HEK293 (cell line): ENCODE data around the gene LIN37.

Experiments
- CTCF ChIA-PET: fragments of 350-600 bp; formaldehyde crosslinking; extraction: SDS; loops from one replicate; lab custom pipeline; 2021; ENCODE audit warnings: antibody characterized with exemption; lab: Yijun Ruan, JAX
- POLR2A ChIA-PET: fragments of 300-600 bp; formaldehyde crosslinking; extraction: SDS; loops from one replicate; lab custom pipeline; 2020; ENCODE audit warnings: antibody characterized with exemption, inconsistent platforms; lab: Yijun Ruan, JAX
- H3K27ac ChIP-seq: fragments of 200-500 bp; sonication (Bioruptor generic); 2 replicates; pipeline ENCODE4 v1.5.1; 2014; ENCODE audit warnings: low read depth, low read length, control low read depth, inconsistent platforms; ENCODE audit errors: extremely low read depth
- H3K36me3 ChIP-seq, 2 experiments: fragments of 200-500 bp in 1 of 2; sonication (Bioruptor generic) in 1 of 2; 1 replicate in 1 of 2; 2 replicates in 1 of 2; pipeline ENCODE4 v1.5.1; 2014 to 2017; ENCODE audit warnings: inconsistent platforms in 2 of 2, low read length in 2 of 2; ENCODE audit not compliant: control insufficient read depth in 2 of 2, insufficient read depth in 1 of 2
- H3K4me1 ChIP-seq: fragments of 200-500 bp; sonication (Bioruptor generic); 2 replicates; pipeline ENCODE4 v1.5.1; 2014; ENCODE audit warnings: mild to moderate bottlenecking, low read length, inconsistent platforms; ENCODE audit not compliant: control insufficient read depth, insufficient read depth
- H3K4me3 ChIP-seq: 2 replicates; pipeline ENCODE4 v1.5.1; 2011; ENCODE audit warnings: low read depth, mild to moderate bottlenecking, control low read depth, low read length, moderate library complexity
- H3K9me3 ChIP-seq: fragments of 200-500 bp; sonication (Bioruptor generic); 2 replicates; pipeline ENCODE4 v1.5.1; 2014; ENCODE audit warnings: low read depth, low read length, inconsistent platforms; ENCODE audit not compliant: control insufficient read depth, insufficient read depth
- GLI4 ChIP-seq: fragments of 450-650 bp; formaldehyde crosslinking; IDR thresholded peaks from 2 replicates; pipeline ENCODE4 v1.5.1; 2016; ENCODE audit warnings: missing biosample characterization, missing genetic modification characterization
- HOXD13 ChIP-seq: sonication (generic); formaldehyde crosslinking; IDR thresholded peaks from 2 replicates; pipeline ENCODE4 v1.8.0; 2022; ENCODE audit warnings: missing genetic modification reagents, borderline replicate concordance
- KLF10 ChIP-seq: fragments of 450-650 bp; IDR thresholded peaks from 2 replicates; pipeline ENCODE4 v1.5.1; 2018; ENCODE audit warnings: missing biosample characterization, mild to moderate bottlenecking, missing genetic modification characterization
- KLF16 ChIP-seq: fragments of 450-650 bp; formaldehyde crosslinking; IDR thresholded peaks from 2 replicates; pipeline ENCODE4 v1.5.1; 2017; ENCODE audit warnings: missing biosample characterization, missing genetic modification characterization
- KLF17 ChIP-seq: fragments of 450-650 bp; formaldehyde crosslinking; IDR thresholded peaks from 2 replicates; pipeline ENCODE4 v1.5.1; 2016; ENCODE audit warnings: missing biosample characterization, missing genetic modification characterization
- REST ChIP-seq: fragments of 450-650 bp; formaldehyde crosslinking; IDR thresholded peaks from 2 replicates; pipeline ENCODE4 v1.5.1; 2016; ENCODE audit warnings: missing biosample characterization, missing genetic modification characterization
- ZBTB8A ChIP-seq: fragments of 450-650 bp; formaldehyde crosslinking; IDR thresholded peaks from 2 replicates; pipeline ENCODE4 v1.5.1; 2016; ENCODE audit warnings: missing biosample characterization, missing genetic modification characterization
- ZNF155 ChIP-seq: fragments of 450-650 bp; formaldehyde crosslinking; IDR thresholded peaks from 2 replicates; pipeline ENCODE4 v1.5.1; 2016; ENCODE audit warnings: missing biosample characterization, missing genetic modification characterization
- ZNF18 ChIP-seq: fragments of 450-650 bp; formaldehyde crosslinking; IDR thresholded peaks from 2 replicates; pipeline ENCODE4 v1.5.1; 2016; ENCODE audit warnings: missing biosample characterization, missing genetic modification characterization
- ZNF214 ChIP-seq: fragments of 450-650 bp; formaldehyde crosslinking; IDR thresholded peaks from 2 replicates; pipeline ENCODE4 v1.5.1; 2017; ENCODE audit warnings: missing biosample characterization, mild to moderate bottlenecking, missing genetic modification characterization, borderline replicate concordance
- ZNF280C ChIP-seq: fragments of 450-650 bp; formaldehyde crosslinking; IDR thresholded peaks from 2 replicates; pipeline ENCODE4 v1.5.1; 2016; ENCODE audit warnings: missing biosample characterization, missing genetic modification characterization
- ZNF391 ChIP-seq: fragments of 450-650 bp; formaldehyde crosslinking; IDR thresholded peaks from 2 replicates; pipeline ENCODE4 v1.5.1; 2016; ENCODE audit warnings: low read depth, missing biosample characterization, missing genetic modification characterization, borderline replicate concordance
- ZNF518A ChIP-seq: fragments of 450-650 bp; formaldehyde crosslinking; conservative IDR thresholded peaks from 2 replicates; pipeline ENCODE4 v1.5.1; 2016; ENCODE audit warnings: low read depth, missing biosample characterization, missing genetic modification characterization
- ZNF529 ChIP-seq: fragments of 450-650 bp; formaldehyde crosslinking; IDR thresholded peaks from 2 replicates; pipeline ENCODE4 v1.5.1; 2017; ENCODE audit warnings: missing genetic modification characterization, missing biosample characterization; ENCODE audit not compliant: insufficient replicate concordance
- ZNF701 ChIP-seq: fragments of 450-650 bp; formaldehyde crosslinking; IDR thresholded peaks from 2 replicates; pipeline ENCODE4 v1.5.1; 2016; ENCODE audit warnings: missing biosample characterization, missing genetic modification characterization

The LIN37 gene

GRCh38 chr19:35703343-35703742, 45.0 kb upstream of the LIN37 start:
- Histone ChIP-seq H3K27ac (no peak overlapping the region), H3K36me3 (no peaks in the 10 kb centered on the region; a peak in 1 of 3 replicates), H3K4me1 (peaks cover 6% of the 10 kb centered on the region), H3K9me3 (no peaks in the 10 kb centered on the region)
- ChIA-PET CTCF (interaction anchor here (0.6 to 5.7 kb wide), 14 partner anchors 9 to 576 kb away, joined by 3 to 46 read pairs (median 4); partner anchors contain the start of gene COX6B1), POLR2A (interaction anchor here (1.0 to 2.6 kb wide), 20 partner anchors 9 to 1668 kb away, joined by 3 to 38 read pairs (median 5); partner anchors contain the start of genes COX6B1, LIN37, PSENEN and U2AF1L4)
- no peak for TF ChIP-seq ZNF529 (tag by site-specific recombination)
- peak; percentile 96 for TF ChIP-seq KLF10 (tag by site-specific recombination)
- TF ChIP-seq, all 188 proteins: peak for 1
- no peak overlapping the region for H3K4me3 ChIP-seq

GRCh38 chr19:35704218-35704617, 44.2 kb upstream of the LIN37 start, which contains the start of gene ZBTB32:
Gene ZBTB32, plus strand, starts transcription at chr19:35704558. Its CDS starts 10,069 bp downstream, at chr19:35714627.
- Histone ChIP-seq H3K4me1 (peaks cover 6% of the 10 kb centered on the region), H3K36me3 (no peaks in the 10 kb centered on the region; a peak in 1 of 3 replicates), H3K27ac (no peak within 1 kb of the TSS), H3K9me3 (no peaks in the 10 kb centered on the region), H3K4me3 (no peak within 1 kb of the TSS)
- TF ChIP-seq ZNF280C (tag by site-specific recombination) (no peak), REST (tag by site-specific recombination) (peak; percentile 98), ZNF701 (tag by site-specific recombination) (no peak)
- POLR2A ChIA-PET, result interaction anchor here (1.4 kb wide), 1 partner anchor 9 kb away, joined by 3 read pairs; no protein-coding TSS in a partner anchor
- CTCF ChIA-PET, result interaction anchor here (0.6 to 5.7 kb wide), 7 partner anchors 8 to 416 kb away, joined by 3 to 46 read pairs (median 4); no protein-coding TSS in a partner anchor

GRCh38 chr19:35708391-35708790, 40.0 kb upstream of the LIN37 start:
- POLR2A ChIA-PET, result interaction anchor here (0.7 to 1.4 kb wide), 6 partner anchors 7 to 112 kb away, joined by 3 to 5 read pairs (median 4); partner anchors contain the start of gene LIN37
- Histone ChIP-seq H3K9me3 (no peaks in the 10 kb centered on the region), H3K4me3 (no peak overlapping the region), H3K4me1 (0 out of 2 replicates have a peak, but pooled peaks cover 2% of the 10 kb centered on the region), H3K36me3 (no peaks in the 10 kb centered on the region; a peak in 1 of 3 replicates), H3K27ac (no peak overlapping the region)
- CTCF ChIA-PET, result interaction anchor here (0.5 to 4.2 kb wide), 7 partner anchors 14 to 259 kb away, joined by 3 to 29 read pairs (median 4); no protein-coding TSS in a partner anchor
- TF ChIP-seq KLF16, result no peak
- TF ChIP-seq ZNF214 (tag by site-specific recombination), result no peak
- no peak for TF ChIP-seq GLI4
- no peak for TF ChIP-seq ZBTB8A (tag by site-specific recombination)
- TF ChIP-seq HOXD13 (CRISPR knock-in tag), result no peak
- no peak for TF ChIP-seq ZNF518A (tag by site-specific recombination)
- no peak for TF ChIP-seq ZNF155 (tag by site-specific recombination)
- TF ChIP-seq ZNF18, result no peak
- no peak for TF ChIP-seq ZNF391 (tag by site-specific recombination)
- TF ChIP-seq KLF17, result no peak
